ENCODE data around the gene CYP2D6.

DNA sequence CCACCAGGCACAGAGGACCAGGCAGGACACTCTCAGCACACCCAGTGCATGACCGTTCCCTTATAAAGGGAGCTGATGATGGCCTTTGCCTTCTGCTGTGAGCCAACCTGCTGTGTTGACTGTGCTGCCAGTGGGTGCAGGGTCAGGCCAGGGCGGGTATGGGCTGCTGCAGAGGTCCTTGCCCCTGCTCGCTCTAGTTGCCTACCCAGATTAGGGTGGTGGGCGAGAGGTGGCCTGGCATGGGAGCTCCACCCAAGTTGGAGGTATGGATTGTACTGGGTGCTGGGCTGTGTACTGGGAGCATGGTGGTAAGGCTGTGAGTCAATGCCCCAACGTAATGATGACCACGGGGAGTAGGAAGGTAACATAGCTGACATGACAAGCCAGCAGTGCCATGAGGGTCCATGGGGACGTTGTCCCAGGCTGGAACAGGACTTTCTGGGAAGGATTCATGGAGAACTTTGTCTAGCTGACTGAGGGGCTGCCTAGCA is 24.5 kb upstream of the CYP2D6 start:
- TF ChIP-seq YY1 (IDR thresholded peaks at IDR 0.05; ENCODE audit: insufficient read depth, insufficient read length) (no peak), SUZ12 (IDR thresholded peaks at IDR 0.05; ENCODE audit: extremely low read depth, insufficient read depth, insufficient read length) (no peak)

Measured in NT2/D1 (cell line).